Adrenal gland (tissue), 5 donors: ENCODE data around the gene CD177.

Experiments
- POLR2A ChIP-seq, 2 donors: fragments of 450-650 bp; IDR thresholded peaks; one replicate each; pipeline ENCODE4 v1.6.1; 2017; ENCODE audit warnings: antibody characterized with exemption in 2 of 2, mild to moderate bottlenecking in 2 of 2, moderate library complexity in 1 of 2
- TF ChIP-seq, protein P1 (sequence below), 6 experiments: fragments of 450-650 bp in 4 of 6; fragments of 200-600 bp in 2 of 6; sonication (generic) in 1 of 6; IDR thresholded peaks; 1 replicate in 5 of 6; 2 replicates in 1 of 6; pipeline versions ENCODE4 v1.5.1 to v1.8.0; 2016 to 2021; ENCODE audit warnings: antibody characterized with exemption in 6 of 6, mild to moderate bottlenecking in 2 of 6, moderate library complexity in 1 of 6
- donor health status: DM: no; HTN: no; CAD: no.

DNA sequence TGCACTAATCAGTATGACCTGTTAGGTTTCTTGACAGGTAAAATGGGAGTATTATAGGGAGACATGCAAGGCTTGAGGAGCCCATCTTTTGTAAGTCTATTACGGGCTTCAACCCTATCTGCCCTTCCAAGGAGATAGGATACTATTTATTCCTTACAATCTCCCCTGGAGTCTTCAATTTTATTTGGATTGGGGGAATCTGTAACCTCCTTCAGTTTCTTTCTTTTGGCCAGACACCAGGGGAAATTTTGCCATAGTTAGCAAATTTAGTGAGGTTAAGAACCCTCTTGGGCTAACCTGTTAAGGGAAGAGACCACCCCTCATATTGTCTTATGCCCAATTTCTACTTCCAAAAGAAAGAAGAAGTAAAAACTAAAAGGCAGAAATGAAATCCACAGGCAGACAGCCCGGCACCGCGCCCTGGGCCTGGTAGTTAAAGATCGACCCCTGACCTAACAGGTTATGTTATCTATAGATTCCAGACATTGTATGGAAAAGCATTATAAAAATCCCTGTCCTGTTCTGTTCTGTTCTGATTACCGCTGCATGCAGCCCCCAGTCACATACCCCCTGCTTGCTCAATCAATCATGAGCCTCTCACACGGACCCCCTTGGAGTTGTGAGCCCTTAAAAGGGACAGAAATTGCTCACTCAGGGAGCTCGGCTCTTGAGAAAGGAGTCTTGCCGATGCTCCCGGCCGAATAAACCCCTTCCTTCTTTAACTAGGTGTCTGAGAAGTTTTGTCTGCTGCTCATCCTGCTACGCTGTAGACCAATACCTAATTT, 39.6 kb upstream of the CD177 start:
- TF ChIP-seq, protein P1, sequence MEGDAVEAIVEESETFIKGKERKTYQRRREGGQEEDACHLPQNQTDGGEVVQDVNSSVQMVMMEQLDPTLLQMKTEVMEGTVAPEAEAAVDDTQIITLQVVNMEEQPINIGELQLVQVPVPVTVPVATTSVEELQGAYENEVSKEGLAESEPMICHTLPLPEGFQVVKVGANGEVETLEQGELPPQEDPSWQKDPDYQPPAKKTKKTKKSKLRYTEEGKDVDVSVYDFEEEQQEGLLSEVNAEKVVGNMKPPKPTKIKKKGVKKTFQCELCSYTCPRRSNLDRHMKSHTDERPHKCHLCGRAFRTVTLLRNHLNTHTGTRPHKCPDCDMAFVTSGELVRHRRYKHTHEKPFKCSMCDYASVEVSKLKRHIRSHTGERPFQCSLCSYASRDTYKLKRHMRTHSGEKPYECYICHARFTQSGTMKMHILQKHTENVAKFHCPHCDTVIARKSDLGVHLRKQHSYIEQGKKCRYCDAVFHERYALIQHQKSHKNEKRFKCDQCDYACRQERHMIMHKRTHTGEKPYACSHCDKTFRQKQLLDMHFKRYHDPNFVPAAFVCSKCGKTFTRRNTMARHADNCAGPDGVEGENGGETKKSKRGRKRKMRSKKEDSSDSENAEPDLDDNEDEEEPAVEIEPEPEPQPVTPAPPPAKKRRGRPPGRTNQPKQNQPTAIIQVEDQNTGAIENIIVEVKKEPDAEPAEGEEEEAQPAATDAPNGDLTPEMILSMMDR (IDR thresholded peaks at IDR 0.05): no peak
- TF ChIP-seq POLR2A (IDR thresholded peaks at IDR 0.05): no peak
